Neural progenitor cell (in vitro differentiated cells): ENCODE measurements around the gene MICAL2. TPM values are rescaled to one million over a fixed set of nuclear protein-coding genes. Genes with fewer than 3 reads are reported as not detected.

Experiments
- DNase-seq: peaks from one replicate; pipeline ENCODE4 v3.0.0-alpha.2; 2016; ENCODE audit warnings: low spot score
- H2AFZ ChIP-seq: fragments of 200-600 bp; sonication (generic); replicated peaks from 2 replicates; pipeline ENCODE4 v1.6.1; 2016; ENCODE audit warnings: antibody characterized with exemption
- H3F3A ChIP-seq: fragments of 200-600 bp; sonication (generic); 2 replicates; pipeline ENCODE4 v1.6.1; 2016; ENCODE audit warnings: antibody characterized with exemption, low read depth
- H3K27ac ChIP-seq: fragments of 200-600 bp; sonication (generic); 2 replicates; pipeline ENCODE4 v1.5.1; 2016; ENCODE audit warnings: mild to moderate bottlenecking
- H3K27me3 ChIP-seq: fragments of 200-600 bp; sonication (generic); 2 replicates; pipeline ENCODE4 v1.6.1; 2016; ENCODE audit warnings: mild to moderate bottlenecking, moderate library complexity
- H3K36me3 ChIP-seq: fragments of 200-600 bp; sonication (generic); 2 replicates; pipeline ENCODE4 v1.5.1; 2016
- H3K4me1 ChIP-seq: fragments of 200-600 bp; sonication (generic); 2 replicates; pipeline ENCODE4 v1.6.1; 2016; ENCODE audit warnings: mixed run types
- H3K4me2 ChIP-seq: fragments of 200-600 bp; sonication (generic); 2 replicates; pipeline ENCODE4 v1.6.1; 2016
- H3K4me3 ChIP-seq: fragments of 200-600 bp; sonication (generic); 2 replicates; pipeline ENCODE4 v1.5.1; 2016
- H3K79me2 ChIP-seq: fragments of 200-600 bp; sonication (generic); 2 replicates; pipeline ENCODE4 v1.6.1; 2016; ENCODE audit warnings: low read depth
- H3K9ac ChIP-seq: fragments of 200-600 bp; sonication (generic); 2 replicates; pipeline ENCODE4 v1.6.1; 2016
- H3K9me3 ChIP-seq: fragments of 200-600 bp; sonication (generic); 2 replicates; pipeline ENCODE4 v1.5.1; 2016; ENCODE audit warnings: low read depth
- H4K20me1 ChIP-seq: fragments of 200-600 bp; sonication (generic); 2 replicates; pipeline ENCODE4 v1.6.1; 2016; ENCODE audit warnings: low read depth
- H3K27ac Mint-ChIP-seq: 3 replicates; pipeline ENCODE4 v1.8.0; 2021; ENCODE audit warnings: mixed read lengths
- H3K27me3 Mint-ChIP-seq: 2 replicates; pipeline ENCODE4 v1.8.0; 2022; ENCODE audit warnings: low read depth, mild to moderate bottlenecking, inconsistent platforms, moderate library complexity, mixed read lengths; ENCODE audit not compliant: insufficient read depth
- H3K36me3 Mint-ChIP-seq: 3 replicates; pipeline ENCODE4 v1.8.0; 2021; ENCODE audit warnings: mixed read lengths
- H3K4me1 Mint-ChIP-seq: 3 replicates; pipeline ENCODE4 v1.8.0; 2021; ENCODE audit warnings: mixed read lengths
- H3K4me3 Mint-ChIP-seq: 3 replicates; pipeline ENCODE4 v1.8.0; 2021; ENCODE audit warnings: mild to moderate bottlenecking, moderate library complexity, mixed read lengths
- H3K9me3 Mint-ChIP-seq: 3 replicates; pipeline ENCODE4 v1.8.0; 2020; ENCODE audit warnings: mixed read lengths
- EZH2 ChIP-seq: fragments of 200-600 bp; sonication (generic); IDR thresholded peaks from 2 replicates; pipeline ENCODE4 v1.6.1; 2017; ENCODE audit warnings: antibody characterized with exemption, mild to moderate bottlenecking, moderate library complexity
- EZH2phosphoT487 ChIP-seq: fragments of 200-600 bp; sonication (generic); IDR thresholded peaks from 2 replicates; pipeline ENCODE4 v1.6.1; 2017; ENCODE audit warnings: antibody characterized with exemption
- total RNA-seq: library from RNA; depleted of rRNA; stranded (reverse); fragments of >200 nt; gene quantifications from 2 replicates; pipeline ENCODE4 v1.2.3, GENCODE V29; 2015; ENCODE audit warnings: low replicate concordance
- TF ChIP-seq, protein P1 (sequence below): fragments of 200-600 bp; sonication (generic); IDR thresholded peaks from 2 replicates; pipeline ENCODE4 v1.5.1; 2017; ENCODE audit warnings: antibody characterized with exemption, mild to moderate bottlenecking

Gene MICAL2
- total RNA-seq, 1 donor from 2014 or later: 0.60 TPM

DNA sequence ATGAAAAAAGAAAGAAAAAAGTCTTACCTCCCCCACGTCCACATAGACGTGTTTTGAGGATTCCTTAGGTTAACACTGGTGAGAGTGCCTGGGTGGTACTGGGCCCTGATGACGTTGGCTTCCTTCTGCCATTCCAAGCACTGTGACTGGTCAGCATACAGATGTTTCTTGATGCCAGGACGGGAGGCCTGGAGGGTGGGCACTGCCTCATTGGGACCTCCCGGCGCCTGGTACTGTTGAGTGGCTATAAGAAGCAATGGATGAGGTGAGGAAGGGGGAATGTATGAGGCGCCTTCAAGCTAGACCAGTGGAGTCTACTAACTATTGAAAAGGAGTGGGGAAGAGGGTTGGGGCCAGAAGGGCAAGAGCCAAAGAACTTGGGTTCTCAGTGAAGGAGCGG lies 45.3 kb downstream of the MICAL2 start:
- Histone ChIP-seq H4K20me1 (no peaks in the 10 kb centered on the region), H3K9ac (no peak overlapping the region), H3K27me3 (no peaks in the 10 kb centered on the region), H3K4me1 (no peaks in the 10 kb centered on the region), H2AFZ (no peak overlapping the region), H3K27ac (no peak overlapping the region), H3K36me3 (no peaks in the 10 kb centered on the region), H3K79me2 (no peaks in the 10 kb centered on the region), H3K4me2 (no peak overlapping the region), H3F3A (no peaks in the 10 kb centered on the region), H3K4me3 (no peak overlapping the region), H3K9me3 (no peaks in the 10 kb centered on the region)
- DNase-seq: no peak
- Mint-ChIP-seq H3K36me3 (no peaks in the 10 kb centered on the region), H3K27ac (no peak overlapping the region), H3K4me1 (peaks cover 11% of the 10 kb centered on the region), H3K9me3 (no peaks in the 10 kb centered on the region), H3K4me3 (no peak overlapping the region), H3K27me3 (no peaks in the 10 kb centered on the region)
- TF ChIP-seq EZH2phosphoT487 (no peak), EZH2 (no peak)
- TF ChIP-seq, protein P1, sequence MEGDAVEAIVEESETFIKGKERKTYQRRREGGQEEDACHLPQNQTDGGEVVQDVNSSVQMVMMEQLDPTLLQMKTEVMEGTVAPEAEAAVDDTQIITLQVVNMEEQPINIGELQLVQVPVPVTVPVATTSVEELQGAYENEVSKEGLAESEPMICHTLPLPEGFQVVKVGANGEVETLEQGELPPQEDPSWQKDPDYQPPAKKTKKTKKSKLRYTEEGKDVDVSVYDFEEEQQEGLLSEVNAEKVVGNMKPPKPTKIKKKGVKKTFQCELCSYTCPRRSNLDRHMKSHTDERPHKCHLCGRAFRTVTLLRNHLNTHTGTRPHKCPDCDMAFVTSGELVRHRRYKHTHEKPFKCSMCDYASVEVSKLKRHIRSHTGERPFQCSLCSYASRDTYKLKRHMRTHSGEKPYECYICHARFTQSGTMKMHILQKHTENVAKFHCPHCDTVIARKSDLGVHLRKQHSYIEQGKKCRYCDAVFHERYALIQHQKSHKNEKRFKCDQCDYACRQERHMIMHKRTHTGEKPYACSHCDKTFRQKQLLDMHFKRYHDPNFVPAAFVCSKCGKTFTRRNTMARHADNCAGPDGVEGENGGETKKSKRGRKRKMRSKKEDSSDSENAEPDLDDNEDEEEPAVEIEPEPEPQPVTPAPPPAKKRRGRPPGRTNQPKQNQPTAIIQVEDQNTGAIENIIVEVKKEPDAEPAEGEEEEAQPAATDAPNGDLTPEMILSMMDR: no peak

DNA sequence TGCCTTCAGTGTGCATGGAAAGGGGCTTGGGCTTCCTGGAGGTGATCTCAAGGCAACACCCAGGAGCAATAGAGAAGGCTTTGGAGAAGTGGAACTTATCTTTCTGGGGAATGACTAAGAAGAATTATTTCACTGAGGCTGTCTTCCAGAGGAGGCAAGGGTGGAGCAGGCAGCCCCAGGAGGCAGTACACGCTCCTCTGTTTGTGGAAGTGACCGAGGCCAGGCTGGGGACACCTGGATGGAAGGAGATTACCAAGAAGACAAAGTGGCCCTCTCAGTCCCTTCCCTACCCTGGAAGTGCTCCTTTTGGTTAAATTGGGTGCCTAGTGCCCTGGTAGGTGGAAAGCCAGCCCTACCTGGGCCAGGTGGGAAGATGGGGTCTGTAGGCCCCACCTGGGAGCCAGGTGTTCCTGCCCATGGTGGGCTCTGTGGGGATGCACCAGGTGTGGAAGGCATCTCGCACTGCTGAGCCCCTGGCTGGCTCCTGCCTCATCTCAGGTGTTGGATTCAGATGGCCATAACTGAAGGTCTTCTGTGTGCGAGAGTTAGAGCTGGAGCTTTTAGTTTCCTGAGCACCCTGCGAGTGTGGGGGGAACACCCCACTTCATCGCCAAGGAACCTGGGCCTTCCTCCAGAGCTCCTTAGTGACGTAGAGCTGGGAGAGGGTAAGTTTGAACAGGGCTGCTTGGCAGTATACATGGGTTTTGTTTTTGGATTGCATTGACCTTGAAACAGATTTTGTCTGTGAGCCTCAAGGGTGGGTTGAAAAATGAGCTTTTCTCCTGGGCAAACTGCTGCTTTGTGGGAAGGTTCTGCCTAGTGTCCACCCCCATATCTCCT lies 46.1 kb downstream of the MICAL2 start:
- Mint-ChIP-seq H3K4me3 (no peak overlapping the region), H3K4me1 (peaks cover 13% of the 10 kb centered on the region), H3K27me3 (no peaks in the 10 kb centered on the region), H3K36me3 (no peaks in the 10 kb centered on the region), H3K27ac (peak overlapping the region; percentile 6), H3K9me3 (no peaks in the 10 kb centered on the region)
- TF ChIP-seq EZH2phosphoT487 (no peak), EZH2 (no peak)
- TF ChIP-seq, protein P1: no peak
- no peak overlapping the region for H2AFZ ChIP-seq
- H3K4me1 ChIP-seq: no peaks in the 10 kb centered on the region
- H3K27ac ChIP-seq: no peak overlapping the region
- H3K79me2 ChIP-seq: no peaks in the 10 kb centered on the region
- no peaks in the 10 kb centered on the region for H3K9me3 ChIP-seq
- H3K36me3 ChIP-seq: no peaks in the 10 kb centered on the region
- H3K9ac ChIP-seq: no peak overlapping the region
- H3F3A ChIP-seq: no peaks in the 10 kb centered on the region
- no peak overlapping the region for H3K4me3 ChIP-seq
- no peaks in the 10 kb centered on the region for H3K27me3 ChIP-seq
- no peak for DNase-seq
- no peak overlapping the region for H3K4me2 ChIP-seq
- H4K20me1 ChIP-seq: no peaks in the 10 kb centered on the region

GRCh38 chr11:12157241-12157661 lies 46.9 kb downstream of the MICAL2 start:
- no peak overlapping the region for H3K9ac ChIP-seq
- H3K79me2 ChIP-seq: no peaks in the 10 kb centered on the region
- no peaks in the 10 kb centered on the region for H3F3A ChIP-seq
- H4K20me1 ChIP-seq: no peaks in the 10 kb centered on the region
- Mint-ChIP-seq H3K36me3 (no peaks in the 10 kb centered on the region), H3K27me3 (no peaks in the 10 kb centered on the region), H3K4me3 (no peak overlapping the region), H3K27ac (no peak overlapping the region), H3K4me1 (peaks cover 13% of the 10 kb centered on the region), H3K9me3 (no peaks in the 10 kb centered on the region)
- H3K27me3 ChIP-seq: no peaks in the 10 kb centered on the region
- no peaks in the 10 kb centered on the region for H3K4me1 ChIP-seq
- H3K9me3 ChIP-seq: no peaks in the 10 kb centered on the region
- H2AFZ ChIP-seq: no peak overlapping the region
- no peak overlapping the region for H3K27ac ChIP-seq
- H3K4me2 ChIP-seq: no peak overlapping the region
- no peak for DNase-seq
- no peak overlapping the region for H3K4me3 ChIP-seq
- TF ChIP-seq, protein P1: no peak
- TF ChIP-seq EZH2phosphoT487: no peak
- TF ChIP-seq EZH2: no peak
- no peaks in the 10 kb centered on the region for H3K36me3 ChIP-seq
